Measurements from ENCODE around the gene CLEC2L. TPM values are rescaled to one million over a fixed set of nuclear protein-coding genes. Genes with fewer than 3 reads are reported as not detected.
A peak's percentile ranks its signal among the peaks of the same experiment; 100 is the strongest.

CLEC2L gene
- polyA plus RNA-seq, 1 experiment, result not detected

DNA sequence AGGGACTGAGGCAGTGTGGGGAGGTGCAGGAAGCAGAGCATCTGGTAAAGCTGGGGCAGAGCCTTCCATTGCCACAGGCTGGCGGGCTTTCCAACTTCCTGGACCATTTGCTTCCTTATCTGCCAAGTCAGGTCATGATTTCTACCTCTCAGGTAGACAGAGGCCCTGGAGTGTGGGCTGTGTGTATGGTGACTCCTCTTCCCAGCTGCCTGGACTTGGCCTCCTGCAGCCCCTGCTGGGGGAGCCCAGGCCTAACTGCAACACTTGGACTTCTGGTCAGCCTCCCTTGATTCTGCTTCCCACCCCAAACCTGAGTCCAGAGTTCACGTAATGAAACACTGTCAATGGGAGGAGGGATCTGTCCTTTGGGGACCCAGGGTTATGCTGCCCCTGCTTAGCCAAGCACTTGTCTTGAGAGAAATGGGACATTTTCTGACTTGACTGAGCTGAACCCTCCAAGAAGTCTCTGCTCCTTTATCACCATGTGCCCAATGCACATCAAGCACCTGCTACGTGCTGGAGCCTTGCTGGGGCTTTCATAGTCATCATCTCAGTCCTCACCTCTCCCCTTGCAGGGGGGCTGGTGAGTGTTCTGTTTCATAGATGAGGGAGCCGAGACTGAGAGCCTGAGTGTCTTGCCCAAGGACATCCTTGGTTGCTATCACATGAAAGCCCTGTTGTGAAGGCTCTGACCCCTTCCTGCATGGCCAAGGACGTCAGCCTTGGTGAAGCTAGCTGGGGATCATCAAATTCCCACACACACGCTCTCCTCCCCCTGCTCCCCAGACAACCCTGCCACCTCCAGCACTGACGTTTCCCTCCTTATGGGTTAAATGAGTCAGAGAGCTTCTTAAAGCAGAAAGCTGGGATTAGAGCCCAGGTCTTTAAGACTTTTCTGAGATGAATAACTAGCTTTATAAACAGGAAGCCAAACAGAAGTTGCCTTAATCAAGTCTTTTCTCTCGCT is 3.4 kb downstream of the CLEC2L start:
- Histone ChIP-seq H3K27me3 (ENCODE audit: control insufficient read depth, insufficient read depth, low read length) (peaks cover 30% of the 10 kb centered on the region), H3K4me3 (ENCODE audit: low read depth, low read length) (no peak overlapping the region), H3K36me3 (ENCODE audit: control insufficient read depth, insufficient read depth, low read length) (no peaks in the 10 kb centered on the region)
- TF ChIP-seq, protein P1, sequence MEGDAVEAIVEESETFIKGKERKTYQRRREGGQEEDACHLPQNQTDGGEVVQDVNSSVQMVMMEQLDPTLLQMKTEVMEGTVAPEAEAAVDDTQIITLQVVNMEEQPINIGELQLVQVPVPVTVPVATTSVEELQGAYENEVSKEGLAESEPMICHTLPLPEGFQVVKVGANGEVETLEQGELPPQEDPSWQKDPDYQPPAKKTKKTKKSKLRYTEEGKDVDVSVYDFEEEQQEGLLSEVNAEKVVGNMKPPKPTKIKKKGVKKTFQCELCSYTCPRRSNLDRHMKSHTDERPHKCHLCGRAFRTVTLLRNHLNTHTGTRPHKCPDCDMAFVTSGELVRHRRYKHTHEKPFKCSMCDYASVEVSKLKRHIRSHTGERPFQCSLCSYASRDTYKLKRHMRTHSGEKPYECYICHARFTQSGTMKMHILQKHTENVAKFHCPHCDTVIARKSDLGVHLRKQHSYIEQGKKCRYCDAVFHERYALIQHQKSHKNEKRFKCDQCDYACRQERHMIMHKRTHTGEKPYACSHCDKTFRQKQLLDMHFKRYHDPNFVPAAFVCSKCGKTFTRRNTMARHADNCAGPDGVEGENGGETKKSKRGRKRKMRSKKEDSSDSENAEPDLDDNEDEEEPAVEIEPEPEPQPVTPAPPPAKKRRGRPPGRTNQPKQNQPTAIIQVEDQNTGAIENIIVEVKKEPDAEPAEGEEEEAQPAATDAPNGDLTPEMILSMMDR (IDR thresholded peaks at IDR 0.05; ENCODE audit: insufficient read depth, low read depth, low read length), result no peak
- CTCF ChIA-PET, result interaction anchor here (0.7 to 1.0 kb wide), 2 partner anchors 19 to 22 kb away, joined by 3 read pairs; no protein-coding TSS in a partner anchor
- POLR2A ChIA-PET, result no interaction called here
- peak; percentile 29 for DNase-seq (ENCODE audit: low read depth)

DNA sequence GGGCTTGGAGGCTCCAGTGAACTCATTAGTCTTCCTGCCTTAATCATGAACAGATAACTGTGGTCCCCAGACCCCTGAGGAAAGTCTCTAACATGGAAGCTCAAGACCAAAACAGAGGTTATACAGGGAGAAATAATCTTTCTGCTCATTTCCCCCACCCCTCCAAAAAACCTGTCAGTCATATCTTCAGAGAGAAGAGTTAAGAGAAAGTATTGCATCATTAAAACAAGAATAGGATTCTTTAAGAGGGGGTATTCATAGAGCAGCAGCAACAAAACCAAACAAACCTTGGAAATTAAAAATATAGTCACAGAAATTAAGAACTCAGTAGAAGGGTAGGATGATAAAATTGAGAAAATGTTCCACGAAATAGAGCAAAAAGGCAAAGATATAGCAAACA is 7.6 kb downstream of the CLEC2L start:
- ChIA-PET POLR2A (no interaction called here), CTCF (no interaction called here)
- TF ChIP-seq, protein P1 (IDR thresholded peaks at IDR 0.05; ENCODE audit: insufficient read depth, low read depth, low read length), result no peak
- Histone ChIP-seq H3K36me3 (ENCODE audit: control insufficient read depth, insufficient read depth, low read length) (no peaks in the 10 kb centered on the region), H3K27me3 (ENCODE audit: control insufficient read depth, insufficient read depth, low read length) (peaks cover 7% of the 10 kb centered on the region), H3K4me3 (ENCODE audit: low read depth, low read length) (no peak overlapping the region)
- DNase-seq (ENCODE audit: low read depth), result no peak

DNA sequence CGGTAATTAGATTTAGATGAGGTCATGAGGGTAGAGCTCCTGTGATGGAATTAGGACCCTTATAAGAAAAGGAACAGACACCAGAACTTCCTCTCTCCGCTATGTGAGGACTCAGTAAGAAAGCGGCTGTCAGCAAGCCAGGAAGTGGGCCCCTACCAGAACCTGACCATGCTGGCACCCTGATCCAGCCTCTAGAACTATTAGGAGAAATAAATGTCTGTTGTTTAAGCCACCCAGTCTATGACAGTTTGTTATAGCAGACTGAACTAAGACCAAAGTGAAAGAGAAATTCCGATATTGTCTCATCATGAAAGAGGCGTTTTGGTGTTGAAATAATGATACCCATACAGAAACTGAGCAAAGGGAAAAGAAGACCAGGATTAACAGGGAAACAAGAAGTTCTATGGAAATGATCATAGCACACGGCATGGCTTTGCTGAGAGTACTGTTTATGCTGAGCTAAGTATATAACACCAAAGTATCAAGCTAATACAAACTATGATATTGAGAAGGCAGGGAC is 9.2 kb downstream of the CLEC2L start:
- Histone ChIP-seq H3K4me3 (ENCODE audit: low read depth, low read length) (no peak overlapping the region), H3K27me3 (ENCODE audit: control insufficient read depth, insufficient read depth, low read length) (peaks cover 3% of the 10 kb centered on the region; the same call in 1 of the 2 replicates), H3K36me3 (ENCODE audit: control insufficient read depth, insufficient read depth, low read length) (no peaks in the 10 kb centered on the region)
- POLR2A ChIA-PET, result no interaction called here
- DNase-seq (ENCODE audit: low read depth), result no peak
- CTCF ChIA-PET, result no interaction called here
- TF ChIP-seq, protein P1 (IDR thresholded peaks at IDR 0.05; ENCODE audit: insufficient read depth, low read depth, low read length), result no peak

DNA sequence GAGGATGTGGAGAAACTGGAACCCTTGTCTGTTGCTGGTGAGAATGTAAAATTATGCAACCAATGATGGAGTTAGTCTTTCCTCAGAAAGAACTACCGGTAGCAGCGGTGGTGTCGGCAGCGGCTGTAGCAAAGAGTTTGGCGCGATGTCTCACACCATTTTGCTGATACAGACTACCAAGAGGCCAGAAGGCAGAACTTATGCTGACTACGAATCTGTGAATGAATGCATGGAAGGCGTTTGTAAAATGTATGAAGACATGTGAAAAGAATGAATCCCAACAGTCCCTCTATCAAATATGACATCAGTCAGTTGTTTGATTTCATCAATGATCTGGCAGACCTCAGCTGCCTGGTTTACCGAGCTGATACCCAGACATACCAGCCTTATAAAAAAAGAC is 10.6 kb downstream of the CLEC2L start:
- DNase-seq (ENCODE audit: low read depth), result no peak
- peaks cover 3% of the 10 kb centered on the region; the same call in 1 of the 2 replicates for H3K27me3 ChIP-seq (ENCODE audit: control insufficient read depth, insufficient read depth, low read length)
- no peak overlapping the region for H3K4me3 ChIP-seq (ENCODE audit: low read depth, low read length)
- POLR2A ChIA-PET, result no interaction called here
- H3K36me3 ChIP-seq (ENCODE audit: control insufficient read depth, insufficient read depth, low read length), result no peaks in the 10 kb centered on the region
- CTCF ChIA-PET, result no interaction called here
- TF ChIP-seq, protein P1 (IDR thresholded peaks at IDR 0.05; ENCODE audit: insufficient read depth, low read depth, low read length), result no peak

DNA sequence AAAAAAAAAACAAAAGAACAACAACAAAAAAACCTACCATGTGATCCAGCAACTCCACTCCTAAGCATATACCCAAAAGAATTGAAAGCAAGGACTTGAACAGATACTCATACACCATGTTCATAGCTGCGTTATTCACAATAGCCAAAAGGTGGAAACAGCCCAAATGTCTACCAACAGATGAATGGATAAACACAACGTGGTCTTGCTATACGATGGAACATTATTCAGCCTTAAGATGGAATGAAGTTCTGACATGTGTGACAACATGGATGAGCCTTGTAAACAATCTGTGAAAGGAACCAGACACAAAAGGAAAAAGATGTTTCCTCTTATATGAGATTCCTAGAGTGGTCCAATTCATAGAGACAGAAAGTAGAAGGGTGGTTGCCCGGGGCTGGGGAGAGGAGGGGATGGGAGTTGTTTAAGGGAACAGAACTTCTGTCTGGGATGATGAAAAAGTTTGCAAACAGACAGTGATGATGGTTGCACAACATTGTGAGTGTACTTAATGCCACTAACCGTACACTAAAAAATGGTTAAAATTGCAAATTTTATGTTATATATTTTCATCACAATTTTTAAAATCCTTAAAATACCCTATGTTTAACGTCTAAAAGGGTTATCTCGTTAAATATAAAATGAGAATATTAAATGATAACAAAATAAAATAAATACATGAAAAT is 11.6 kb downstream of the CLEC2L start:
- Histone ChIP-seq H3K36me3 (ENCODE audit: control insufficient read depth, insufficient read depth, low read length) (no peaks in the 10 kb centered on the region), H3K4me3 (ENCODE audit: low read depth, low read length) (no peak overlapping the region), H3K27me3 (ENCODE audit: control insufficient read depth, insufficient read depth, low read length) (peaks cover 3% of the 10 kb centered on the region)
- ChIA-PET POLR2A (no interaction called here), CTCF (no interaction called here)
- no peak for DNase-seq (ENCODE audit: low read depth)
- TF ChIP-seq, protein P1 (IDR thresholded peaks at IDR 0.05; ENCODE audit: insufficient read depth, low read depth, low read length), result no peak

All from BJ (cell line).